Lung microvascular endothelial cell (primary cell): ENCODE data around the gene ICOSLG. TPM values are rescaled to one million over a fixed set of nuclear protein-coding genes. Genes with fewer than 3 reads are reported as not detected.
"Not testable (repeated sequence)": the region's sequence is repeated elsewhere in the genome, so short reads cannot be mapped to it uniquely, and the experiment has no call there.

Experiments
- DNase-seq, 2 donors: peaks; one replicate each; pipeline versions ENCODE4 v3.0.0 to v3.0.0-alpha.2; 2010; ENCODE audit warnings: low read depth in 2 of 2
- total RNA-seq: library from RNA; depleted of rRNA; stranded (reverse); fragments of >200 nt; gene quantifications from 2 replicates; pipeline ENCODE4 v1.2.1, GENCODE V29; 2014

Gene ICOSLG
- total RNA-seq, 1 donor from 2014 or later = 0.79 TPM

GRCh38 chr21:44227614-44228013 is 13.1 kb downstream of the ICOSLG start:
- not testable (repeated sequence) for DNase-seq

GRCh38 chr21:44225605-44226004 is 15.1 kb downstream of the ICOSLG start:
- not testable (repeated sequence) for DNase-seq

- DNase-seq = not testable (repeated sequence)
These were observed 17.4 kb downstream of the ICOSLG start for GRCh38 chr21:44223334-44223733.

GRCh38 chr21:44220674-44221073 is 20.1 kb downstream of the ICOSLG start:
- DNase-seq = not testable (repeated sequence)

- DNase-seq = not testable (repeated sequence)
These were observed 22.3 kb downstream of the ICOSLG start for GRCh38 chr21:44218461-44218860.

- not testable (repeated sequence) for DNase-seq
These were observed 28.8 kb downstream of the ICOSLG start for GRCh38 chr21:44211978-44212377.

- not testable (repeated sequence) for DNase-seq
These were observed 29.2 kb downstream of the ICOSLG start for GRCh38 chr21:44211574-44211973.

- peak in 1 of 2 donors; percentile 4 for DNase-seq
These were observed 32.7 kb downstream of the ICOSLG start for GRCh38 chr21:44207860-44208646.

GRCh38 chr21:44206698-44207676 is 33.8 kb downstream of the ICOSLG start:
- not testable (repeated sequence) for DNase-seq

GRCh38 chr21:44206187-44206586 is 34.6 kb downstream of the ICOSLG start:
- DNase-seq = not testable (repeated sequence)

- not testable (repeated sequence) for DNase-seq
These were observed 38.0 kb downstream of the ICOSLG start for GRCh38 chr21:44202590-44203299.

- not testable (repeated sequence) for DNase-seq
These were observed 40.7 kb downstream of the ICOSLG start for GRCh38 chr21:44199997-44200396.

- DNase-seq = no peak
These were observed 41.3 kb downstream of the ICOSLG start for GRCh38 chr21:44199448-44199847.

- DNase-seq = not testable (repeated sequence)
These were observed 43.6 kb downstream of the ICOSLG start for GRCh38 chr21:44197156-44197516.

GRCh38 chr21:44196212-44197155 is 44.3 kb downstream of the ICOSLG start:
- peak in 1 of 2 donors; percentile 11 for DNase-seq

- DNase-seq = not testable (repeated sequence)
These were observed 45.9 kb downstream of the ICOSLG start for GRCh38 chr21:44194888-44195287.

GRCh38 chr21:44194451-44194850 is 46.3 kb downstream of the ICOSLG start:
- DNase-seq = not testable (repeated sequence)

- DNase-seq = not testable (repeated sequence)
These were observed 47.6 kb downstream of the ICOSLG start for GRCh38 chr21:44193108-44193507.

- DNase-seq = not testable (repeated sequence)
These were observed 50.1 kb downstream of the ICOSLG start for GRCh38 chr21:44190349-44191271.
